Uterus (tissue), 2 donors: ENCODE measurements around the gene LIG3.

Source experiments
- CTCF ChIP-seq, 4 experiments: fragments of 200-600 bp in 2 of 4; fragments of 450-650 bp in 2 of 4; sonication (generic) in 2 of 4; IDR thresholded peaks; one replicate each; pipeline ENCODE4 v1.5.1; 2016 to 2019; ENCODE audit warnings: antibody characterized with exemption in 4 of 4, mild to moderate bottlenecking in 2 of 4, moderate library complexity in 1 of 4
- POLR2A ChIP-seq, 2 donors: fragments of 450-650 bp; IDR thresholded peaks; one replicate each; pipeline ENCODE4 v1.6.1; 2016; ENCODE audit warnings: antibody characterized with exemption in 2 of 2, mild to moderate bottlenecking in 1 of 2, moderate library complexity in 1 of 2

GRCh38 chr17:35057332-35057915 lies 77.1 kb downstream of the LIG3 start:
- TF ChIP-seq CTCF (IDR thresholded peaks at IDR 0.05) (no peak), POLR2A (IDR thresholded peaks at IDR 0.05) (no peak)
